Dendritic cell treated with granulocyte-macrophage colony-stimulating factor and Interleukin-4, amounts not matched to agents 40 ng/mL and 50 ng/mL, for 4 days (primary cell): ENCODE measurements around the gene TAS1R1.
A peak's percentile ranks its signal among the peaks of the same experiment; 100 is the strongest.

ENCODE experiments used
- H3K27ac Mint-ChIP-seq: one replicate; pipeline ENCODE4 v1.8.0; 2022; ENCODE audit warnings: mild to moderate bottlenecking, mixed read lengths
- H3K27me3 Mint-ChIP-seq: one replicate; pipeline ENCODE4 v1.8.0; 2022; ENCODE audit warnings: mild to moderate bottlenecking, mixed read lengths
- H3K36me3 Mint-ChIP-seq: one replicate; pipeline ENCODE4 v1.8.0; 2022; ENCODE audit warnings: low read depth, mixed read lengths
- H3K4me1 Mint-ChIP-seq: one replicate; pipeline ENCODE4 v1.8.0; 2022; ENCODE audit warnings: low read depth, mixed read lengths
- H3K4me3 Mint-ChIP-seq: one replicate; pipeline ENCODE4 v1.8.0; 2022; ENCODE audit warnings: mild to moderate bottlenecking, moderate library complexity, mixed read lengths
- H3K9me3 Mint-ChIP-seq: one replicate; pipeline ENCODE4 v1.8.0; 2022; ENCODE audit warnings: mixed read lengths
- intact Hi-C: fragments of 100-400 bp; cut with micrococcal nuclease; formaldehyde crosslinking; loops from one replicate; pipeline ENCODE4 v1.15.0; 2022

Gene TAS1R1

DNA sequence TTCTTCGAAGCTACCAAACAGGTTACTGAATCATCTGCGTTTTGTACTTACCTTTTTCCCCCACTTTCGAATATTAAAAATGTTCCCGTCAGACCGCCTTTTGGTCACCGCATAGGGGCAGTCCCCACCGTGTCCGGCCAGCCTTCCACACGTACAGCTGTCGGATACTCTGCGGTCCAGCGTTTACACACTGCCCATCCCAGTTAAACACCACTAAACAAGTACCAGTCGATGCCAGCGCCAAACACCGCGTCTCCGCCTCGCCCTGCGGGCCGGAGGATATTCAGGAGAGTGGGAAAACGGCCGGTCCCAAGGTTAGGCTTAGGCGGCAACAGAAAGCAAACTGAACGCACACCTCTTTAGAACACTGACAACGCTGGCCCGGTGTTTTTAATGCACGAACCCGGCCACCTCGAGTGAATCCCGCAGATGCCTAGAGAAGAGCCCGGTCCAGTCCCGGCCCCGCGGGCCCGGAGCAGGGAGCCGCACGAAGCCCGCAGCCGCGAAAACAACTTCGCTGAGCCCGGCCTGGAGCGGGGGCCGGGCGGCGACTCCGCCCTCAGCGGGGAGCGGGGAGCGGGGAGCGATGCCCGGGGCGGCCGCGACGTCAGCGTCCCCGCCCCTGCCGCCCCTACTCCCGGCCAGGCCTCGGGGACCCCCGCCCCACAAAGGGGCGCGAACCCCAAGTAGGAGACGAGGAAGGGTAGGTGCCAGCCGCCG, 57.7 kb downstream of the TAS1R1 start:
- peaks cover 20% of the 10 kb centered on the region for H3K36me3 Mint-ChIP-seq
- H3K9me3 Mint-ChIP-seq: no peaks in the 10 kb centered on the region
- H3K27ac Mint-ChIP-seq: peak overlapping the region; percentile 83
- intact Hi-C loops: loop anchor here (1.0 kb wide), 2 partner anchors 10 to 58 kb away; partner anchors contain the start of gene NOL9
- peaks cover 33% of the 10 kb centered on the region for H3K4me1 Mint-ChIP-seq
- H3K4me3 Mint-ChIP-seq: peak overlapping the region; percentile 92
- H3K27me3 Mint-ChIP-seq: peaks cover 8% of the 10 kb centered on the region

DNA sequence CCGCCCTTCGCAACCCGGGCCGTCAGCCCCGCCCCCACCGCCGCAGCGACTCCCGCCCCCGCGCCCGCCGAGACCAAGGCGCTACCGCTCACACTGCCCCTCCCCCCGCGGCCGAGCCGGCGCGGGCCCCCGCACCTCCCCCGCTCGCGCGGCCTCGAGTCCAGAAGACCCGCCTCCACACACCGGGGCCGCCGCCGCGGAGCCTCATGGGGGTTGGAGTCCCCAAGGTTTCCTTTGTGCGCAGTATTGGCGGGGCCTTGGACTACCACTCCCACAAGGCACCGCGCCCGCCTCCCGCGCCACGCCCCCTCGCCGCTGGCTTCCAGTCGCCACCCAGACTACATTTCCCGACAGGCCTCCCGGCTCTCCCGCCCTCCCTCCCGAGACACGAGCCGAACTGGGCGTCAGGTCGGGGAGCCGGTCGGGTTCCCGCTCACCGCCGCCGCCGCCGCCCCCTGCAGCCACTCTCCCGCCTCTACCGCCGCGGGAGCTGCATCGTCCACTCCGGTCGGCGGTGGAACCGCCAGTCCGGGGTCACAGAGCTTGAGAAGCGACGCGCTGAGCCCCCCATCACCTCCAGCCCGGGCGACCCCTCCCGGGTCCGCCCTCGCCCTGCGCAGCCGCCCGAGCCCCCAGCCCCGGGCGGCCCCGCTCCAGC, 58.4 kb downstream of the TAS1R1 start, which contains the start of gene PHF13:
Gene PHF13, plus strand, starts transcription at position 371 of the 658 bp plus-strand sequence. CDS start 336 bp downstream, outside the sequence.
- Mint-ChIP-seq H3K27me3 (peaks cover 8% of the 10 kb centered on the region), H3K4me1 (peaks cover 33% of the 10 kb centered on the region), H3K27ac (peak within 1 kb of the TSS; percentile 83), H3K4me3 (peak within 1 kb of the TSS; percentile 92), H3K36me3 (peaks cover 27% of the 10 kb centered on the region), H3K9me3 (no peaks in the 10 kb centered on the region)
- intact Hi-C loops: loop anchor here (1.0 kb wide), 2 partner anchors 10 to 59 kb away; partner anchors contain the start of gene NOL9

GRCh38 chr1:6614019-6614928, 59.2 kb downstream of the TAS1R1 start:
- intact Hi-C loops: no loop called here
- H3K27ac Mint-ChIP-seq: peak overlapping the region; percentile 83

GRCh38 chr1:6614929-6615785, 60.0 kb downstream of the TAS1R1 start:
- Mint-ChIP-seq H3K4me3 (peak overlapping the region; percentile 68), H3K9me3 (no peaks in the 10 kb centered on the region), H3K27ac (peak overlapping the region; percentile 39), H3K4me1 (peaks cover 33% of the 10 kb centered on the region), H3K27me3 (peaks cover 8% of the 10 kb centered on the region), H3K36me3 (peaks cover 43% of the 10 kb centered on the region)
- intact Hi-C loops: no loop called here

More at GRCh38 chr1:6614019-6614928, 59.2 kb downstream of the TAS1R1 start:
- H3K36me3 Mint-ChIP-seq: peaks cover 34% of the 10 kb centered on the region
- peaks cover 8% of the 10 kb centered on the region for H3K27me3 Mint-ChIP-seq
- peak overlapping the region; percentile 92 for H3K4me3 Mint-ChIP-seq
- peaks cover 33% of the 10 kb centered on the region for H3K4me1 Mint-ChIP-seq
- no peaks in the 10 kb centered on the region for H3K9me3 Mint-ChIP-seq

DNA sequence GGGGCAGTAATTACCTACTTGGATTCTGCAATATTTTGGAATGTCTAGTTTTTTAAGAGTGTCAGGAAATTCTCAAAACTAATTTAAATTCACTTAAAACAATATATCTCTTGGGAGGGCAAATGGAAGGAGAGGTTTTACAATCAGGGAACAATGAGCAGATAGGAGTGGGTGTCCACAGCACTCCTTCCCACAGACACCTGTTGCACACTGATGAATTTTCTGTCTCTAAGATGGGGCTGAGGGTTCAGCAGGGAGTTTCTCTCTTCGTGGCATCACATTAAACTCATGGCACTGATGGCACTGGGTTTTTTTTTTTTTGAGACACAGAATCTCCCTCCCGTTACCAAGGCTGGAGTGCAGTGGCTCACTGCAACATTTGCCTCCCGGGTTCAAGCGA, 63.9 kb downstream of the TAS1R1 start:
- Mint-ChIP-seq H3K4me3 (no peak overlapping the region), H3K27ac (no peak overlapping the region), H3K9me3 (no peaks in the 10 kb centered on the region), H3K4me1 (peaks cover 15% of the 10 kb centered on the region), H3K27me3 (peaks cover 6% of the 10 kb centered on the region), H3K36me3 (peaks cover 73% of the 10 kb centered on the region)
- intact Hi-C loops: no loop called here

DNA sequence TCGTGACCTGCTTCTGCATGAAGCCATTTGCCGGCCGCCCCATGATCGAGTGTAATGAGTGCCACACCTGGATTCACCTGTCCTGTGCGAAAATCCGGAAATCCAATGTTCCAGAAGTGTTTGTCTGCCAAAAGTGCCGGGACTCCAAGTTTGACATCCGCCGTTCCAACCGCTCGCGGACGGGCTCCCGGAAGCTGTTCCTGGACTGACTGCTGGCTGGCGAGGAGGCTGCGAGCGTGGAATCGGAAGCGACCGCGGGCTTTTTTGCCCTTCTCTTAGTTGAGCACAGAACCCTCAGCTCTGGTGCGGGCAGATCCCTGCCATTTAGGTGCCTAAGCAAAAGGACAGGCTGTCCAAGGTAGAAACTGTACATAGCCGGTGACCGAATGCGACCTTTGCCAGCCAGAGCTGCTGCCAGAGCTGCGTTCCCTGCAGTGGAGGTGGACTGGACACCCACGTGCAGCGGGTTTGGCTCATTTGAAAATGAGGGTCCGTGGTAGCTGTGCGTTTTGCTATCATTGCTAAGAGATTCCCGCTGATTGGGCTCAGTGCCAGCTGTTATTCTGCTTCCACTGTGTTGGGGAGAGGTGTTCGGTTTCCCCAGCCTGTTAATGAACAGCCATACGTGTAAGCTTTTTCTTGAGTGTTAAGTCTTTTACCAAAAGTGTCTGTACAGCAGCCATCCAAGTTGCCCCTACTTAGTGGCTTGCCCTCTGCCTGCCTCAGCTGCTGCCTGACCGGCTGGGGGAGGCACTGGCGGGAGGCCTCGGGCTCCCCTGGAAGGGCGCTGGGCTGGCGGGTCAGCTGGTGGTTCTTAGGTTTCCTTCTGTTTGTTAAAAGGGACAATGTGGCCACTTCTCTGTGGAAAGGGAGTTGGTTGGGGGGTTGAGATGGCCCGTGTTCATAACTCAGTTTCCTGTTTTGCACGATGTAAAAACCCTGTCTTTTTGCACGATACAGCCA, 66.6 kb downstream of the TAS1R1 start:
- Mint-ChIP-seq H3K9me3 (no peaks in the 10 kb centered on the region), H3K27ac (no peak overlapping the region), H3K4me3 (no peak overlapping the region), H3K36me3 (peaks cover 87% of the 10 kb centered on the region), H3K27me3 (no peaks in the 10 kb centered on the region), H3K4me1 (peaks cover 19% of the 10 kb centered on the region)
- intact Hi-C loops: no loop called here

- H3K4me1 Mint-ChIP-seq: peaks cover 27% of the 10 kb centered on the region
- no peaks in the 10 kb centered on the region for H3K27me3 Mint-ChIP-seq
- H3K27ac Mint-ChIP-seq: no peak overlapping the region
- H3K4me3 Mint-ChIP-seq: no peak overlapping the region
- peaks cover 86% of the 10 kb centered on the region for H3K36me3 Mint-ChIP-seq
- intact Hi-C loops: no loop called here
- H3K9me3 Mint-ChIP-seq: no peaks in the 10 kb centered on the region
Measured at GRCh38 chr1:6622396-6623152, 67.5 kb downstream of the TAS1R1 start.

GRCh38 chr1:6623269-6623965, 68.3 kb downstream of the TAS1R1 start:
- H3K36me3 Mint-ChIP-seq: peaks cover 86% of the 10 kb centered on the region
- no peaks in the 10 kb centered on the region for H3K9me3 Mint-ChIP-seq
- H3K4me1 Mint-ChIP-seq: peaks cover 32% of the 10 kb centered on the region
- no peak overlapping the region for H3K27ac Mint-ChIP-seq
- H3K4me3 Mint-ChIP-seq: no peak overlapping the region
- intact Hi-C loops: no loop called here
- no peaks in the 10 kb centered on the region for H3K27me3 Mint-ChIP-seq

DNA sequence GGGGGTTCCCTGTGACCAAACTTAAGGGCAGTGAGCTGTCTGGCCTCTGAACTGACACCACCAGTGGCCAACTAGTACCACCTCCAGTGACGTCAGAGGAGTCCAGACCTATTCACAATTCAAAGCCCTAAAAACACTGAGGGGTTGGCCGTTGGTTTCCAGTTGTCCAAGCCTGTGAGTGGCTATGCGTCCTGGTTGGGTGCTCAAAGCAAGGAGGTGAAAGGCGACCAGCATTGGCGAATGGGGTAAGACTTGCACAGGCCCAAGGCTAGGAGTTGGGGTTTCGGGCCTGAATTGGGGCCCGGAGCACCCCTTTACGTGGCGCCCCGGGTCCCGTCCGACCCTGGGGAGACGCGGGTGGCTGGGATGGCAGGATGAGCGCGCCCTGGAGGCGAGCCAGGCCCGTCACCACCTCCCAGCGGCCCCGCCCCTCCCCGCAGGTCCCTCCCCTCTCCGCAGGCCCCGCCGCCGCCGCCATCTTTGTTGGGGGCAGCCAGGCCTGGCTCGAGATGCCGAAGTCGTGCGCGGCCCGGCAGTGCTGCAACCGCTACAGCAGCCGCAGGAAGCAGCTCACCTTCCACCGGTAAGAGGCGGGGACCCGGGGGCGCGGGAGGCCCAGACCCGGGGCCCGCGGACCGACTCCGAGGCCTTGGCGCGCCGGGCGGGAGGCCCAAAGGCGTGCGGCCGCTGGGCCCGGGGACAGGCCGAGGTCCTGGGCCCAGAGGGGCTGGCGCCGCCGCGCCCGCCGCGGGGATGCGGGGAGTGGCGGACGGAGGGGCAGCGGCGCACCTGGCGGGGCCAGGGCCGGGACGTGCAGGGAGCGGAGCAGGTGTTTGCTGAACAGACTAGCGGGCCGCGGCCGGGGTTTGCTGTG, 69.8 kb downstream of the TAS1R1 start, which contains the start of gene THAP3:
Gene THAP3, plus strand, starts transcription at position 159 of the 874 bp plus-strand sequence. Its CDS starts 351 bp downstream, at position 510.
- Mint-ChIP-seq H3K9me3 (no peaks in the 10 kb centered on the region), H3K4me1 (peaks cover 40% of the 10 kb centered on the region), H3K27ac (peak within 1 kb of the TSS; percentile 81), H3K4me3 (peak within 1 kb of the TSS; percentile 85), H3K27me3 (no peaks in the 10 kb centered on the region), H3K36me3 (peaks cover 86% of the 10 kb centered on the region)
- intact Hi-C loops: loop anchor here (2.0 kb wide), 1 partner anchor 44 kb away; no protein-coding TSS in a partner anchor

GRCh38 chr1:6625584-6626149, 70.6 kb downstream of the TAS1R1 start:
- Mint-ChIP-seq H3K27ac (peak overlapping the region; percentile 81), H3K4me1 (peaks cover 40% of the 10 kb centered on the region), H3K9me3 (no peaks in the 10 kb centered on the region), H3K27me3 (no peaks in the 10 kb centered on the region), H3K36me3 (peaks cover 86% of the 10 kb centered on the region), H3K4me3 (peak overlapping the region; percentile 85)
- intact Hi-C loops: loop anchor here (2.0 kb wide), 1 partner anchor 45 kb away; no protein-coding TSS in a partner anchor
